HepG2 (cell line): Measurements from ENCODE around the gene SLC6A8. TPM values are rescaled to one million over a fixed set of nuclear protein-coding genes. Genes with fewer than 3 reads are reported as not detected.

Experiments used
- EZH2 ChIP-seq: conservative IDR thresholded peaks from 2 replicates; pipeline ENCODE4 v1.6.1; 2012; ENCODE audit warnings: mild to moderate bottlenecking, low read depth, low read length, moderate library complexity
- HNF4A ChIP-seq: sonication (generic); formaldehyde crosslinking; IDR thresholded peaks from 2 replicates; pipeline ENCODE4 v1.4.0; 2020; ENCODE audit warnings: missing genetic modification reagents
- JUNB ChIP-seq: sonication (generic); formaldehyde crosslinking; IDR thresholded peaks from 2 replicates; pipeline ENCODE4 v1.8.0; 2022; ENCODE audit warnings: missing genetic modification reagents, mild to moderate bottlenecking, borderline replicate concordance
- RBAK ChIP-seq: sonication (generic); formaldehyde crosslinking; IDR thresholded peaks from 2 replicates; pipeline ENCODE4 v1.5.1; 2020; ENCODE audit warnings: mild to moderate bottlenecking, missing genetic modification reagents
- RCOR2 ChIP-seq: IDR thresholded peaks from 2 replicates; pipeline ENCODE4 v1.6.1; 2016; ENCODE audit warnings: missing biosample characterization, missing genetic modification reagents
- SATB2 ChIP-seq: sonication (generic); formaldehyde crosslinking; IDR thresholded peaks from 2 replicates; pipeline ENCODE4 v1.5.0; 2020; ENCODE audit warnings: missing genetic modification reagents
- ZBTB8A ChIP-seq: sonication (generic); formaldehyde crosslinking; IDR thresholded peaks from 2 replicates; pipeline ENCODE4 v1.4.0; 2020; ENCODE audit warnings: mild to moderate bottlenecking, low read depth, missing genetic modification reagents, borderline replicate concordance
- ZNF138 ChIP-seq: sonication (generic); formaldehyde crosslinking; IDR thresholded peaks from 2 replicates; pipeline ENCODE4 v1.5.0; 2020; ENCODE audit warnings: mild to moderate bottlenecking, low read depth, missing genetic modification reagents
- polyA plus RNA-seq, 8 experiments: library from polyadenylated mRNA; depleted of rRNA in 3 of 8; stranded (reverse) in 7 of 8; unstranded in 1 of 8; fragments of >200 nt; fragmentation: Illumina TruSeq in 4 of 8; extraction: Trizol in 4 of 8; gene quantifications; 2 replicates each; pipeline versions ENCODE4 v1.2.1 to v1.2.3, GENCODE V29; 2011 to 2016; ENCODE audit warnings: low read depth in 4 of 8, missing spikeins in 1 of 8, mixed read lengths in 1 of 8; ENCODE audit not compliant: insufficient read depth in 1 of 8
- total RNA-seq, 5 experiments: library from RNA; depleted of rRNA; stranded (reverse); fragments of >200 nt; fragmentation: Illumina TruSeq; extraction: Trizol; gene quantifications; 2 replicates each; pipeline ENCODE4 v1.2.3, GENCODE V29; 2016; ENCODE audit warnings: low read depth in 1 of 5
- TF ChIP-seq, protein P1 (sequence below): sonication (generic); formaldehyde crosslinking; IDR thresholded peaks from 2 replicates; pipeline ENCODE4 v1.4.0; 2020; ENCODE audit warnings: missing genetic modification reagents, low read depth, mild to moderate bottlenecking, borderline replicate concordance
- TF ChIP-seq, protein P2 (sequence below), 2 experiments: sonication (generic) in 1 of 2; formaldehyde crosslinking in 1 of 2; IDR thresholded peaks; 2 replicates each; pipeline versions ENCODE4 v1.4.0 to v1.6.1; 2016 to 2020; ENCODE audit warnings: borderline replicate concordance in 1 of 2, low read depth in 1 of 2, mild to moderate bottlenecking in 1 of 2, missing genetic modification reagents in 1 of 2

Gene SLC6A8
- total and polyA plus RNA-seq, 2 of the 13 experiments (the other 11 are each of a cell fraction or from before 2014, with no cell fraction given), result 13.9 to 176 TPM

DNA sequence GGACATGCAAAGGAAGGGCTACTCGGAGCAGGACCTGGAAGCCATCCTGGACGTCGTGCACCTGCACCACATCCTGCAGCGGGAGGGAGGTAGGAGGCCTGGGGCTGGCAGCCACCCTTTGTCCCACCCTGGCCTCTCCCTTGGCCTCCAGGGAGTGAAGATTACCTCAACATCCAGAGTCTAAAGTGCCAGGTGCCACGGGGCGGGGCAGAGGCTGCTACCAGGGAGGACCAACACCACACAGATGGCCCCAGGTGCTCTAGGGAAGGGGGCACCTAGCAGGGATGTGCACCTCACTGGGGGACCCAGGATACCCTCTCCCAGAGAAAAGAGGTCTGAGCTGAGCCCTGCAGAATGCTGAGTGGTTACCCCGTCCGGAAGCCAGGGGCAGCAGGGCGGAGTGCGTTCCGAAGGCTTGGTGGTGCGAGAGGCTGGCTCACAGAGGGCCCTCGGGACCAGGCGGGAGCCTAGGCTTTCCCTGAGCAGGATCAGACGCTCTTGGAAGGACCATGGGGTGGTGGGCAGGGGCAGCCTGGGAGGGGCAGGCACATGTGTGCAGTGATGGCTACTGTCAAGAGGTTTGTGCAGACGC, 53.0 kb downstream of the SLC6A8 start (continued):
- TF ChIP-seq EZH2 (no peak), RBAK (no peak), ZBTB8A (CRISPR knock-in tag) (no peak), JUNB (CRISPR knock-in tag) (no peak), SATB2 (CRISPR knock-in tag) (no peak), HNF4A (CRISPR knock-in tag) (no peak), RCOR2 (CRISPR knock-in tag) (no peak), ZNF138 (no peak)
- TF ChIP-seq, protein P1, sequence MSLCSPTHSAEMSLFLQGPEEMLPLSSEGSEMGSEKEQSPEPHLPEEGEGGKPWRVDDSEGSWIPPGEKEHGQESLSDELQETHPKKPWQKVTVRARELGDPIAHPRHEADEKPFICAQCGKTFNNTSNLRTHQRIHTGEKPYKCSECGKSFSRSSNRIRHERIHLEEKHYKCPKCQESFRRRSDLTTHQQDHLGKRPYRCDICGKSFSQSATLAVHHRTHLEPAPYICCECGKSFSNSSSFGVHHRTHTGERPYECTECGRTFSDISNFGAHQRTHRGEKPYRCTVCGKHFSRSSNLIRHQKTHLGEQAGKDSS (CRISPR knock-in tag), result no peak
- TF ChIP-seq, protein P2, sequence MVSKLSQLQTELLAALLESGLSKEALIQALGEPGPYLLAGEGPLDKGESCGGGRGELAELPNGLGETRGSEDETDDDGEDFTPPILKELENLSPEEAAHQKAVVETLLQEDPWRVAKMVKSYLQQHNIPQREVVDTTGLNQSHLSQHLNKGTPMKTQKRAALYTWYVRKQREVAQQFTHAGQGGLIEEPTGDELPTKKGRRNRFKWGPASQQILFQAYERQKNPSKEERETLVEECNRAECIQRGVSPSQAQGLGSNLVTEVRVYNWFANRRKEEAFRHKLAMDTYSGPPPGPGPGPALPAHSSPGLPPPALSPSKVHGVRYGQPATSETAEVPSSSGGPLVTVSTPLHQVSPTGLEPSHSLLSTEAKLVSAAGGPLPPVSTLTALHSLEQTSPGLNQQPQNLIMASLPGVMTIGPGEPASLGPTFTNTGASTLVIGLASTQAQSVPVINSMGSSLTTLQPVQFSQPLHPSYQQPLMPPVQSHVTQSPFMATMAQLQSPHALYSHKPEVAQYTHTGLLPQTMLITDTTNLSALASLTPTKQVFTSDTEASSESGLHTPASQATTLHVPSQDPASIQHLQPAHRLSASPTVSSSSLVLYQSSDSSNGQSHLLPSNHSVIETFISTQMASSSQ (IDR thresholded peaks at IDR 0.05; ENCODE audit: low read depth), result no peak
- TF ChIP-seq, protein P2 (CRISPR knock-in tag; IDR thresholded peaks at IDR 0.05; ENCODE audit: borderline replicate concordance), result no peak
